GM19099 (cell line): ENCODE measurements around the gene KCNAB1.

Experiments used
- POLR2A ChIP-seq: IDR thresholded peaks from 3 replicates; pipeline ENCODE4 v1.6.1; 2011; ENCODE audit warnings: low read depth; ENCODE audit not compliant: insufficient read length; ENCODE audit errors: extremely low read depth

KCNAB1 gene

DNA sequence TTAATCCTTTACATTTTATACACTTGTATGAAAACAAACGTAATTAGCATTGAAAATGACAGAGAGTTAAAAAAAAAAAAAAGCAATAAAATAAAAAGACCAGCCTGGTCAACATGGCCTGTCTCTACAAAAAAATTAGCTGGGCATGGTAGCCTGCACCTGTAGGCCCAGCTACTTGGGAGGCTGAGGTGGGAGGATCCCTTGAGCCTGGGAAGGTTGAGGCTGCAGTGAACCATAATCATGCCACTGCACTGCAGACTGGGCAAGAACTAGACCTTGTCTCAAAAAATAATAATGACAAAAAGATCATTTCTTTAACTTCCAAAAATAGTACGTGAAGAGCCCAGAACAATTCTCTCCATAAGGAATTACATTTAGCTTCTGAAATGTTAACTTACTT is 432.6 kb downstream of the KCNAB1 start:
- TF ChIP-seq POLR2A: no peak

DNA sequence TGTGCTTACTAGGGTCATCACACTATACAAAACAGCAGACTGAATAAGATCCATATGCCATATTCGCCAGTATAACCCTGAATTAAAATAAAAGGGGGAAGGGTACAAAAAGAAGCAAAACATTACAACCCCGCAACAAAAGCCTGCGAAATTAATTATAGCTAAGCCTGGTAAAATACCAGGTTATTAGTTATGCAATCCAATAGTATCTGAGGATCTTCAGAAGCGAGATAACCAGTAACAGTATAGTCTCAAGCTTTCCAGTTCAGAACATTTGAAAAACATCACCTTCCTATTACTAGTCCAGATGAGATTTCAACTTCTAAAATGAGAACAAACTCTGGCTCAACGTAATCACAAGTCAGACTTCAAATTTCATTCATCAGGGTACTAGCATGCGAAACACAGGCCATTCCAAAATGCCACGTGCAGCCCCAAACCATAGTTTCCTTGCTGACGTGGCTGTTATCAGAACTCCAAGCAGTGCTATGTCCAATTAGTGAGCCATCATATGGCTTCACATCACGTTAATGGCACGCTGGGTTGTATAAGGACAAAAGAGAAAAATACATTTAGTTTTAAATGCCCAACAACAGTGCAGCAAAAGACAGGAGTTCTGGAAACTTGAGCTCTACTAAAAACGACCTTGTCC is 433.5 kb downstream of the KCNAB1 start:
- TF ChIP-seq POLR2A: no peak

DNA sequence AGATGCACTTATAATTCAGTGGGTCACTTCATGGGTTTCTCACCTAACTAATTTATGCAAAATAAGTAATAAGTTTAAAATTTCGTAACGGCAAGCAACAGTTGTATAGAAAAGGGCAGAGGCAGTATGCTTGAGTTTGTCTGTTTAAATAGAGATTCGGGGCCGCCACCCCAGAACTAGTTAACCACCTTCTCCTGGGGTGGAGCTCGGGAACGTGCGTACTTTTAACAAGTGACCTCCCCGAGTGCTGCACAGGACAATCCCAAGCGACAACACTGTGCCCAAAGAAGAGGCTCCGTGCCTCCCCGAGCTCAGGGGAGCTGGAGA is 434.1 kb downstream of the KCNAB1 start:
- TF ChIP-seq POLR2A: no peak

DNA sequence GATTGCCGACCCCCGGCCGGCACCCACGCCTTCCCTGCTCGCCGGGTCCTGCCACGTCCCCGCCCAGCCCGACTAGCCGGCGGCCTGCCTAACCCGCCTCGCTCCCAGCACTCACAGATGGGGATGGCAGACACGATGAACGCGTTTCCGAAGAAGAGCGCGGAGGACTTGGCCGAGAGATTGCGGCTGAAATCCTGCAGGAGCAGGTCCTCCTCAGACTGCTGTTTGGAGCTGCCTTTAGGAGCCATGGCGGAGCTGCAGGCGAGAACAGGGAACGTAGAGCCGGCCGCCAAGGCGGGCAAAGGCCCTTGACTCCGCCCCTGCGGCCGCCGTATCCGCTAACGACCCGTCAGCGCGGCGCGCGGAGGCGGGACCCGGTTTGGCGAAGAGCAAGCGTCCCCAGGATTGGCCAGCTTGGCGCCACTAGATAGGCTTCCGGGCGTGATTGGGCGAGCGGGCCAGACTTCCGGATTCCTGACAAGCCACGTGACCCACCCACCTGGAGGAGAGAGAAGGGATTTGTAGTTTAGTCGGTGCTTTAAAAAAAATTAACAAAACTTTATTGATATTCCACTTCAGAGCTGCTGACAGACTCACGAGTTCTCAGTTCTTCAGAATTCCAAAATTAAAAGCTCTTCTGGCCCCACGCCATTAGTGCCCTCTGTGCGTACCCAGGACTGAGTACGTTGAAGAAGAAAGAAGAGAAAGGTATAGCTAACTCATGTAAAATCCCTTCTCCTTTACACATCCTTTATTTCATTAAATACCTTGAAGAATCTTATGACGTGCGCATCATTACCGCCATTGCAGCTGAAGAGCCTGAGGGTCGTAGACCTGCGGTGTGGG is 434.7 kb downstream of the KCNAB1 start, which contains the start of gene SSR3:
Gene SSR3, minus strand, starts transcription at position 276 of the 846 bp plus-strand sequence. Its CDS starts 28 bp downstream, at position 248.
- peak; percentile 86 for TF ChIP-seq POLR2A

DNA sequence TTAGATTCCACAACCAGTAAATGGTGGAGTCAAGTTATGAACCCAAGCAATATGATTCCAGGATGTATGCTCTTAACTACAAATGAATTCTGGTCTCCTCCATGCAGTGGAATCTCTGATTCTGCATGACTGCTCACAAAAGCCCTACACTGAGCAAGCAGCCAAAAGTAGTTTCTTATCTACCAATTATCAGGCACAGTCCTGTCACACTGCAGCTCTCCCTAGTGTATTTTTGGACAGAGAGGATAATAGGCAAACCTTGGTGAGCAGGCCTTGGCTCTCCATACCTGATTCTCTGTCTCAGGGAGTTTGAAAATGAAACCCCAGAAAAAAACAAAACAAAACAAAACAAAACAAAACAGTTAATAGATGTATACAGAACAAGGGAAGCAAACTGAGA is 438.0 kb downstream of the KCNAB1 start:
- no peak for TF ChIP-seq POLR2A

DNA sequence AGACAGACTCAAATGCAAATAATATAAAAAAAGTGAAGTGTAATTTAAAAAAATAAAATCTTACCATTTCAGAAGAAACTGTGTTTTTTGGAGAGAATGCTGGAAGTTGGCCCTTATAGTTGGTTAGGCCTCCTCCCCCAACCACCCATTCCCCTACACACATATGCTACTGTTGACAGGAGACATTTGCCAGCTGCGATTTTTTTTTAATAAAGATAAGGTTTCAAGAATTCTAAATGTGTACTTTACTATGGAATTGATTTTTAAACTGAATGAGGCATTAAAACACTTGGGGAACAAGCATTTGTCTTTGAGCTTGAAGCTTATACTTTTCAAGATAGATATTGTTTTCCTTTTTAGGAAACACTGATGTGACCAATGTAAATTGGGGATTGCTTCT is 438.9 kb downstream of the KCNAB1 start:
- TF ChIP-seq POLR2A: no peak

DNA sequence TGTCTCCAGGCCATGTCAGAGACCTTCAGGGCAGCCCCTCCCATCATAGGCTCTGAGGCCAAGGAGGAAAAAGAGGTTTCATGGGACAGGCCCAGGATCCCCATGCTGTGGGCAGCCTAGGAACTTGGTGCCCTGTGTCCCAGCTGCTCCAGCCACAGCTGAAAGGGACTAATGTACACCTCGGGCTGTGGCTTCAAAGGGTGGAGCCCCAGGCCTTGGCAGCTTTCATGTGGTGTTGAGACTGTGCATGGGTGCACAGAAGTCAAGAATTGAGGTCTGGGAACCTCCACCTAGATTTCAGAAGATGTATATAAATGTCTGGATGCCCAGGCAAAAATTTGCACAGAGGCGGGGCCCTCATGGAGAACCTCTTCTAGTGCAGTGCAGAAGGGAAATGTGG is 441.2 kb downstream of the KCNAB1 start:
- TF ChIP-seq POLR2A: no peak

DNA sequence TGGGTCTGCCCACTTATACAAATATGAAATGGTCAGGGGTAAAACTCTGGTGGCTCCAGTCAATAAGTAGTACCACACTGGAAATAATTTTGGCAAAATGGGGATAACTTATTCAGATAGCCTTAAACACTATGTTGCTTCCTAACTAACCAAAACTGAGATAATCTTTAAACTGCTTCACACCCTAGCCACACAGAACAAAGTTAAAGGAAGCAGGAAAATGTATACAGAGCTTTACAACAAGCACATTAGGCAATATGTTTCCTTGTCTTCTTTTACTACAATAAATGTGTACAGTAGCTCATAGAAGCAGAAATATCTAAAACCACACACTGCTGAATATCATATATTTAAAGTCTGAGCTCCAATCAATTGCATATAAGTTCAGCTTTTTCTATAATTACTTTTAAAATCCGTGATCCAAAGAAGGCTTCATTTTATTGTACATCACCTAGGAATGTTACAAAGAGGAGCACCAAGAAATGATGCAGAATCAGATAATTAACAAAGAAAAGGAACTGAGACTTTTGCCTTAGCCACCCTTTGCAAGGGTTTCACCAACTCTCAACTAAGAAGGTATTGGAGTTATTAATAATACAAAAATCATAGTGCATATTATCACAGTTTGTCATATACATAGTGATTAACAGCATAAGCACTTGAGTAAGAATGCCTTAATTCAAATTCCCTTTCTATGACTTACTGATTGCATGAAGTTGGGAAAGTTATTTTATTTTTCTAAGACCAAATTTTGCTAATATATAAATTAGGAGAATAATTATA is 443.7 kb downstream of the KCNAB1 start:
- no peak for TF ChIP-seq POLR2A

DNA sequence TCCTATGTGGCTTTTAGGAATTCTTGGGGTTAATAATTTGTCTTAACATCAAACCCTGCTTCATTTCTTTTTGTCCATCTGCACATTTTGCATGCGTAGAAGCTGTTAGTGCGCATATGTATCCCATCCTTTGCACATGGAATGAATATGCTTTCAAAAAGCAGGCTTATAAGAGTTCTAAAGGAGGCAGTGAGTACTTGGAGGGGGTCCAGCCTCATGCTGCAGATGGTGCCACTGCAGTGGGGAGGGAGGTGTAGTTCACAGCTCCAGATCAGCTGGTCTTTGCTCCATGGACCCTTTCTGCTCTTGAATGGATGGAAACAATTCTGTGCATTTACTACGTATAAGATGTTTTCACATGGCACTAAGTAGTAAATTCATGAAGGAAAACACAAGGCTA is 455.3 kb downstream of the KCNAB1 start:
- TF ChIP-seq POLR2A: no peak

DNA sequence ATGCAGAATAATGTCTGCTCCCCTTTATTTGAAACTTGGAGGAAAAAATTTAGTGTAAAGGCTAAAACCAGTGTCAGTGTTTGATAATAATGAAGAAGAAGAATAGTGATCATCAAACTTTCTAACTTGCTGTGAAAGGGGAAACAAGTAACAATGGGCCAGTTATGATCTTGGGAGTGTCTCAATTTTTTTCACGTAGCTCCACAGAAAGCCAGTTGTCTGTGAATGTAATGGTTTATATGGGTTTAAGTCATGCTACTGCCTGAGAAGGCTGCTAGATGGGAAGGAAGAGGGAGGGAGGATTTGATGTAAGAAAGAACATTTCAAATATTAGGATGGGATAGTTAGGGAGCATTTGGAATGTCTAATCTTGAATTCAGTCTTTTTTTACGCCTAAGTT is 455.7 kb downstream of the KCNAB1 start:
- TF ChIP-seq POLR2A: no peak

DNA sequence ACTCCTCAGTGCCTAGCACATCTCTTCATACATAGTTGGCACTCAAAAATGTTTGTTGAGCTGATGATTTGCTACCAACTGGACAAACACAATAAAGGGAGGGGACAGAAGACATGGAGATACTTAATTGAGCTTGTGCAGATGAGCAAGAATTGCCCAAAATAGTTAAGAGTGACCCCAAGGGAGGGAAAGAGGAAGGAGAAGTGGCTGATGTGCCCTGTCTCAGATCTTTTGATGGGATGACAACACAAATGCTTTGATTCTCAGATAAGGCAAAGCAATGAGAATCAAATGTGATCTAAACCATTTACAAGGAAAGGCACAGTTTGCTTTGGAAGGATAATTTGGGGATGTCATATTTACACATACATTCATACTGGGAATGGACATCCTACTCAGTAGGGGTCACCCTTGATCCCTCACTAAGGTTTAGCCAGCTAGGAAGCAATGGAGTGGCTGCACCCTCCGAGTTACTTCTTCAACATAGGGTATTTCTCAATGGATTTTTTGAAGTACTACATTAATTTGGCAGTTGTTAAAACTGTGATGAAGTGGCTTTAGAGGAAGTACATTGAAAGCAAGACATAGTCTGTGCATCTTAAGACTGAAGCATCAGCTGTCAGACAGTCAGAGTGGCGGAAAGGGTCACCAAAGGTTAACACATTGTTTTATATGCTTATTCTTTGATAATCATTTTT is 456.4 kb downstream of the KCNAB1 start:
- no peak for TF ChIP-seq POLR2A

DNA sequence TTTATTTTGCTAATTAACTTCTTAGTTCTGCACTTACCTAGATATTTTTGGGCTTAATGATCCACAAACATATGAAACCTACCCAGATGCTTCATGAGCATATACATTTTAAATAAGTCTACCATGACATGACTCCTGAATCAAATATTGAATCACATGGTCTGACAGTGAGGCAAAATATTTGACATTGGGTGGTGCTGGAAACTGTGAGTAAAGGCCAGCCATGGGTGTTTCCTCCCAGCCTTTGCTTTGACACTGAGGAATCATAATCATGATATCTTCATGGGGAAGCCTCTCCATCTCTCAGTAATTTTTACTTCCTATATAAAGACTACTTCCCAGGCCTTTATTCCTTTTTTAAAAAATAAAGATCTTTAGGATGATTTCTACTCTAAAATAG is 457.4 kb downstream of the KCNAB1 start:
- no peak for TF ChIP-seq POLR2A

DNA sequence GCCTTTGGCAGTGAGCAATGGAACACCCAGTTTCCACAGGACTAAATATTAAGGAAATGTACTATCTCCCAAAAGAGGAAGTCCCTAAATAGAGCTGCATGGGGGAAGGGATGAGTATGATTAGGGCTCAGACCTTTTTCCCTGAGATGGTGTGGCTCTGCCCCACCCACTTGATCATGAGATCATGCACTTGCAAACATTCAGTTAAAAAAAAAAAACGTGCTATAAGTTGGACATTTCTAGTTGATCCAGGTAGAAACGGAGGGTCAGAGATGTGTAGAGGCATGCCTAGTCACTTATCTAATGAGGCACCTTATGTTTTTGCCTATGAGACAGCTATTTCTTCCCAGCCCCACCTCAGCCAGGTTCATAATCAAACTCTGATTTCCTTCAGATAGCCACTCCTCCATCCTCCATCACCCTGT is 459.1 kb downstream of the KCNAB1 start:
- TF ChIP-seq POLR2A: no peak

DNA sequence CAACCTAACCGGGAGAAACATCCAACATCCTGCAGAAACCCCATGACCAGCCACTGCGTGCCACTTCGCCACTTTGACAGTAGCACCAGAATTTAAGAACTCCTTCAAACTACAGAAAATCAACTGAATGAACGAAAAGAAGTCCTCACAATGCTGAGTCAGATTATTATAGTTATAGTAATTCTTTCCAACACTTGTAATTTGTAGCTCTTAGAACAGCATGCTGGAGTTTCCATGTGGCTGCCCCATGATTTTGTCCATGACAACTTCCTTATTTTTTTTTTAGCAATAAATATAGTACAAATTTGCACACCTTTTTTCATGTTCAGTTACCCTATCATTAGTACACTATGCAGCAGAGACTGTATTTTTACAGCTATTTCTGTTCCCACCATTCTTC is 460.7 kb downstream of the KCNAB1 start:
- no peak for TF ChIP-seq POLR2A

DNA sequence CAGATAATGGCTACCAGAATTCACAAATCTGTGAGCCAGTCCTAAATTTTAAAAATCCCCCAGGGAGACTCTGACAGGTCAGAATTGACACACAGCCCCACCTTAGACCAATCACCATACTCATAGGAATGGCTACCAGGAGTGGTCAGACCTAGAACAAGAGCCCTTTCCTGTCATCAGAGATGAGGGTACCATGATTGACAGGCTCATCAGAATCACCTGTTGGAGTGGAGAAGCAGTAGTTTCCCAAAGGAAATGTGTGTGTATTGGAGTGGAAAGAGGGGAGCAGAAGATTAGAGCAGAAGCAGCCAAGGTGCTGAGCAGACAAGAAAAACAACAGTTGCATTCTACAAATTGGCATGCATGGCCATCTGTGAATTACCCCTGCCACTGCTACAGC is 461.6 kb downstream of the KCNAB1 start:
- no peak for TF ChIP-seq POLR2A
